ENCODE measurements around the gene PIR.

DNA sequence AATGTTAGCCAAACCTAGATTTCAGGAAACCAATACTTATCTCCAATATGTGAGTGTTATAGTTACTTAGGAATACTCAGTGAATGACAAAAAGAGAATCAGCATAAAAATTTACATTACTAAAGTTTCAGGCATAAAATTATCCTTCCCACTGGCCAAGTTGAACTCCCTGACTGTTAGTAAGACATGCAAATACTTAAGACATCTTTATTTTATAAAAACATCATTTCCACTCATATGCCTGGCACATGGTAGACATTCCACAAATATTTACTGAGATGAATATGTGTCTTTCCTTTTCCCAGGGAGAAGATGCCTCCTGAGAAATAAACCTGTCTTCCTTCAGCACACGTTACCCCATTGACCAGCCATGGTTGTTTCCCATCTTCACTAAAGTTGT, 116.2 kb downstream of the PIR start:
- TF ChIP-seq EZH2 (IDR thresholded peaks at IDR 0.05; ENCODE audit: borderline replicate concordance, low read depth, low read length, severe bottlenecking), result no peak
- TF ChIP-seq, protein P1, sequence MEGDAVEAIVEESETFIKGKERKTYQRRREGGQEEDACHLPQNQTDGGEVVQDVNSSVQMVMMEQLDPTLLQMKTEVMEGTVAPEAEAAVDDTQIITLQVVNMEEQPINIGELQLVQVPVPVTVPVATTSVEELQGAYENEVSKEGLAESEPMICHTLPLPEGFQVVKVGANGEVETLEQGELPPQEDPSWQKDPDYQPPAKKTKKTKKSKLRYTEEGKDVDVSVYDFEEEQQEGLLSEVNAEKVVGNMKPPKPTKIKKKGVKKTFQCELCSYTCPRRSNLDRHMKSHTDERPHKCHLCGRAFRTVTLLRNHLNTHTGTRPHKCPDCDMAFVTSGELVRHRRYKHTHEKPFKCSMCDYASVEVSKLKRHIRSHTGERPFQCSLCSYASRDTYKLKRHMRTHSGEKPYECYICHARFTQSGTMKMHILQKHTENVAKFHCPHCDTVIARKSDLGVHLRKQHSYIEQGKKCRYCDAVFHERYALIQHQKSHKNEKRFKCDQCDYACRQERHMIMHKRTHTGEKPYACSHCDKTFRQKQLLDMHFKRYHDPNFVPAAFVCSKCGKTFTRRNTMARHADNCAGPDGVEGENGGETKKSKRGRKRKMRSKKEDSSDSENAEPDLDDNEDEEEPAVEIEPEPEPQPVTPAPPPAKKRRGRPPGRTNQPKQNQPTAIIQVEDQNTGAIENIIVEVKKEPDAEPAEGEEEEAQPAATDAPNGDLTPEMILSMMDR (IDR thresholded peaks at IDR 0.05; ENCODE audit: borderline replicate concordance, extremely low read depth, low read length, poor library complexity, severe bottlenecking), result no peak
